Measurements from ENCODE around the gene BBS7.

The BBS7 gene

GRCh38 chr4:121851354-121851753 lies 18.9 kb downstream of the BBS7 start:
- H3K4me3 ChIP-seq: no peak overlapping the region
- H3K36me3 ChIP-seq (ENCODE audit: insufficient read depth, low read length): peaks cover 6% of the 10 kb centered on the region
- TF ChIP-seq EZH2 (IDR thresholded peaks at IDR 0.05) (no peak), FOXP2 (optimal IDR thresholded peaks at IDR 0.05; ENCODE audit: control extremely low read depth, extremely low read length, insufficient read depth) (no peak), POLR2AphosphoS5 (IDR thresholded peaks at IDR 0.05; ENCODE audit: borderline replicate concordance, low read depth, low read length) (no peak)

GRCh38 chr4:121846662-121847061 lies 23.6 kb downstream of the BBS7 start:
- Histone ChIP-seq H3K27ac (no peak overlapping the region), H3K9me3 (ENCODE audit: low read depth, low read length) (no peaks in the 10 kb centered on the region), H3K36me3 (ENCODE audit: insufficient read depth, low read length) (peaks cover 26% of the 10 kb centered on the region), H3K4me3 (no peak overlapping the region), H3K9ac (ENCODE audit: insufficient read length) (no peak overlapping the region)
- no peak for TF ChIP-seq POLR2AphosphoS5 (IDR thresholded peaks at IDR 0.05; ENCODE audit: borderline replicate concordance, low read depth, low read length)
- TF ChIP-seq EZH2 (IDR thresholded peaks at IDR 0.05): no peak
- no peak for TF ChIP-seq FOXP2 (optimal IDR thresholded peaks at IDR 0.05; ENCODE audit: control extremely low read depth, extremely low read length, insufficient read depth)
- no peak for DNase-seq (ENCODE audit: low read depth, low spot score)

More at GRCh38 chr4:121851354-121851753, 18.9 kb downstream of the BBS7 start:
- H3K9ac ChIP-seq (ENCODE audit: insufficient read length): no peak overlapping the region
- H3K27ac ChIP-seq: no peak overlapping the region
- no peak for DNase-seq (ENCODE audit: low read depth, low spot score)
- H3K9me3 ChIP-seq (ENCODE audit: low read depth, low read length): no peaks in the 10 kb centered on the region

- Histone ChIP-seq H3K4me3 (no peak overlapping the region), H3K9me3 (ENCODE audit: low read depth, low read length) (no peaks in the 10 kb centered on the region), H3K9ac (ENCODE audit: insufficient read length) (no peak overlapping the region), H3K27ac (no peak overlapping the region), H3K36me3 (ENCODE audit: insufficient read depth, low read length) (peaks cover 35% of the 10 kb centered on the region)
- DNase-seq (ENCODE audit: low read depth, low spot score): no peak
- TF ChIP-seq EZH2 (IDR thresholded peaks at IDR 0.05): no peak
- no peak for TF ChIP-seq FOXP2 (optimal IDR thresholded peaks at IDR 0.05; ENCODE audit: control extremely low read depth, extremely low read length, insufficient read depth)
- TF ChIP-seq POLR2AphosphoS5 (IDR thresholded peaks at IDR 0.05; ENCODE audit: borderline replicate concordance, low read depth, low read length): no peak
Measured at GRCh38 chr4:121842862-121843261, 27.4 kb downstream of the BBS7 start.

- no peaks in the 10 kb centered on the region for H3K9me3 ChIP-seq (ENCODE audit: low read depth, low read length)
- no peak for DNase-seq (ENCODE audit: low read depth, low spot score)
- peaks cover 32% of the 10 kb centered on the region for H3K36me3 ChIP-seq (ENCODE audit: insufficient read depth, low read length)
- no peak overlapping the region for H3K4me3 ChIP-seq
- H3K9ac ChIP-seq (ENCODE audit: insufficient read length): no peak overlapping the region
- no peak for TF ChIP-seq FOXP2 (optimal IDR thresholded peaks at IDR 0.05; ENCODE audit: control extremely low read depth, extremely low read length, insufficient read depth)
- no peak for TF ChIP-seq EZH2 (IDR thresholded peaks at IDR 0.05)
- TF ChIP-seq POLR2AphosphoS5 (IDR thresholded peaks at IDR 0.05; ENCODE audit: borderline replicate concordance, low read depth, low read length): no peak
- H3K27ac ChIP-seq: no peak overlapping the region
Measured at GRCh38 chr4:121838136-121838535, 32.1 kb downstream of the BBS7 start.

- Histone ChIP-seq H3K9me3 (ENCODE audit: low read depth, low read length) (no peaks in the 10 kb centered on the region), H3K27ac (no peak overlapping the region), H3K4me3 (no peak overlapping the region), H3K9ac (ENCODE audit: insufficient read length) (no peak overlapping the region), H3K36me3 (ENCODE audit: insufficient read depth, low read length) (peaks cover 5% of the 10 kb centered on the region)
- no peak for TF ChIP-seq EZH2 (IDR thresholded peaks at IDR 0.05)
- no peak for TF ChIP-seq POLR2AphosphoS5 (IDR thresholded peaks at IDR 0.05; ENCODE audit: borderline replicate concordance, low read depth, low read length)
- no peak for TF ChIP-seq FOXP2 (optimal IDR thresholded peaks at IDR 0.05; ENCODE audit: control extremely low read depth, extremely low read length, insufficient read depth)
- DNase-seq (ENCODE audit: low read depth, low spot score): no peak
Measured at GRCh38 chr4:121829511-121829910, 40.8 kb downstream of the BBS7 start.

- TF ChIP-seq EZH2 (IDR thresholded peaks at IDR 0.05) (no peak), FOXP2 (optimal IDR thresholded peaks at IDR 0.05; ENCODE audit: control extremely low read depth, extremely low read length, insufficient read depth) (no peak)
- Histone ChIP-seq H3K9ac (ENCODE audit: insufficient read length) (no peak overlapping the region), H3K27ac (no peak overlapping the region), H3K9me3 (ENCODE audit: low read depth, low read length) (no peaks in the 10 kb centered on the region), H3K4me3 (no peak overlapping the region), H3K36me3 (ENCODE audit: insufficient read depth, low read length) (peaks cover under 1% of the 10 kb centered on the region)
- no peak for DNase-seq (ENCODE audit: low read depth, low spot score)
Measured at GRCh38 chr4:121827853-121828252, 42.4 kb downstream of the BBS7 start.

- H3K27ac ChIP-seq: no peak overlapping the region
- no peak for DNase-seq (ENCODE audit: low read depth, low spot score)
- peaks cover 26% of the 10 kb centered on the region for H3K36me3 ChIP-seq (ENCODE audit: insufficient read depth, low read length)
Measured at GRCh38 chr4:121824950-121825349, 45.3 kb downstream of the BBS7 start.

GRCh38 chr4:121824171-121824527 lies 46.1 kb downstream of the BBS7 start:
- H3K9me3 ChIP-seq (ENCODE audit: low read depth, low read length): no peaks in the 10 kb centered on the region

More at GRCh38 chr4:121824950-121825349, 45.3 kb downstream of the BBS7 start:
- no peak overlapping the region for H3K4me3 ChIP-seq
- TF ChIP-seq EZH2 (IDR thresholded peaks at IDR 0.05) (no peak), POLR2AphosphoS5 (IDR thresholded peaks at IDR 0.05; ENCODE audit: borderline replicate concordance, low read depth, low read length) (no peak), FOXP2 (optimal IDR thresholded peaks at IDR 0.05; ENCODE audit: control extremely low read depth, extremely low read length, insufficient read depth) (no peak)
- no peaks in the 10 kb centered on the region for H3K9me3 ChIP-seq (ENCODE audit: low read depth, low read length)
- no peak overlapping the region for H3K9ac ChIP-seq (ENCODE audit: insufficient read length)

GRCh38 chr4:121823505-121824170 lies 46.6 kb downstream of the BBS7 start, which contains the start of gene CCNA2:
Gene CCNA2 (minus strand): TSS chr4:121823883. CDS start chr4:121823628, 255 bp downstream.
- H3K36me3 ChIP-seq (ENCODE audit: insufficient read depth, low read length): peaks cover 39% of the 10 kb centered on the region
- TF ChIP-seq FOXP2 (optimal IDR thresholded peaks at IDR 0.05; ENCODE audit: control extremely low read depth, extremely low read length, insufficient read depth) (no peak), POLR2AphosphoS5 (IDR thresholded peaks at IDR 0.05; ENCODE audit: borderline replicate concordance, low read depth, low read length) (peak; percentile 93)

More at GRCh38 chr4:121824171-121824527, 46.1 kb downstream of the BBS7 start:
- peak overlapping the region; percentile 58 for H3K27ac ChIP-seq
- H3K4me3 ChIP-seq: peak overlapping the region; percentile 89
- no peak for DNase-seq (ENCODE audit: low read depth, low spot score)
- peaks cover 34% of the 10 kb centered on the region for H3K36me3 ChIP-seq (ENCODE audit: insufficient read depth, low read length)
- H3K9ac ChIP-seq (ENCODE audit: insufficient read length): peak overlapping the region; percentile 81
- TF ChIP-seq FOXP2 (optimal IDR thresholded peaks at IDR 0.05; ENCODE audit: control extremely low read depth, extremely low read length, insufficient read depth) (no peak), POLR2AphosphoS5 (IDR thresholded peaks at IDR 0.05; ENCODE audit: borderline replicate concordance, low read depth, low read length) (no peak)

More at GRCh38 chr4:121823505-121824170, 46.6 kb downstream of the BBS7 start, which contains the start of gene CCNA2:
- H3K9me3 ChIP-seq (ENCODE audit: low read depth, low read length): no peaks in the 10 kb centered on the region
- H3K27ac ChIP-seq: peak within 1 kb of the TSS; percentile 63
- peak within 1 kb of the TSS; percentile 87 for H3K9ac ChIP-seq (ENCODE audit: insufficient read length)
- H3K4me3 ChIP-seq: peak within 1 kb of the TSS; percentile 89
- DNase-seq (ENCODE audit: low read depth, low spot score): peak; percentile 95
